Central memory CD4-positive, alpha-beta T cell (primary cell): ENCODE measurements around the gene B3GALNT2.
"Not testable (repeated sequence)": the region's sequence is repeated elsewhere in the genome, so short reads cannot be mapped to it uniquely, and the experiment has no call there.

Source experiments
- DNase-seq: peaks from one replicate; pipeline ENCODE4 v3.0.0; 2022
- total RNA-seq, 3 experiments: gene quantifications; one replicate each; lab custom pipeline; 2026; lab: John Stamatoyannopoulos, UW

The B3GALNT2 gene
- total RNA-seq = 17.2 to 35.8 (median 32.5) reads per million in 3 experiments

GRCh38 chr1:235504122-235504493 lies at the start of gene B3GALNT2:
Gene B3GALNT2, minus strand, starts transcription at chr1:235504452. Its CDS starts 200 bp downstream, at chr1:235504252.
- DNase-seq = no peak

DNA sequence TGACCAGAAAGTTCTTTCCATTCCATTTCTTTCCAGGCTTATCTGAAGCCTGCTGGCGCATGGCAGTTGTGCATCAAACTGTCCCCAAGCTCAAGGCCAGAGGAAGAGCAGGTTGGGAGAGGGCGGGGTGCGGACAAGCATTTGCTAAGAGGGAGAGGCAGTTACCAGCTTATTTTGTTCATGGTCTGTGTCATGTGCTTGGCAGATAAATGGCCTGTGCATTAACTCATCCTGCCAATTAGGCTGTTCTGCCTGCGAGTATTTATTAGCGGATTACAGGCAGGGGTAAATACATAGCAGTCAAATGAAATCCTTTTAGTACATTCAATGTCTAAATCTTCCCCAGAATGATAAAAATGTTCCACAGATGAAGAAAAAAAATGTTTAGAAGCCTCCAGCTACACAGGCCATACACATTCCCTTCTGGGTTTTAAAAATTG lies 48.9 kb upstream of the B3GALNT2 start:
- no peak for DNase-seq

- no peak for DNase-seq
These were observed 48.0 kb upstream of the B3GALNT2 start for GRCh38 chr1:235552146-235552716.

DNA sequence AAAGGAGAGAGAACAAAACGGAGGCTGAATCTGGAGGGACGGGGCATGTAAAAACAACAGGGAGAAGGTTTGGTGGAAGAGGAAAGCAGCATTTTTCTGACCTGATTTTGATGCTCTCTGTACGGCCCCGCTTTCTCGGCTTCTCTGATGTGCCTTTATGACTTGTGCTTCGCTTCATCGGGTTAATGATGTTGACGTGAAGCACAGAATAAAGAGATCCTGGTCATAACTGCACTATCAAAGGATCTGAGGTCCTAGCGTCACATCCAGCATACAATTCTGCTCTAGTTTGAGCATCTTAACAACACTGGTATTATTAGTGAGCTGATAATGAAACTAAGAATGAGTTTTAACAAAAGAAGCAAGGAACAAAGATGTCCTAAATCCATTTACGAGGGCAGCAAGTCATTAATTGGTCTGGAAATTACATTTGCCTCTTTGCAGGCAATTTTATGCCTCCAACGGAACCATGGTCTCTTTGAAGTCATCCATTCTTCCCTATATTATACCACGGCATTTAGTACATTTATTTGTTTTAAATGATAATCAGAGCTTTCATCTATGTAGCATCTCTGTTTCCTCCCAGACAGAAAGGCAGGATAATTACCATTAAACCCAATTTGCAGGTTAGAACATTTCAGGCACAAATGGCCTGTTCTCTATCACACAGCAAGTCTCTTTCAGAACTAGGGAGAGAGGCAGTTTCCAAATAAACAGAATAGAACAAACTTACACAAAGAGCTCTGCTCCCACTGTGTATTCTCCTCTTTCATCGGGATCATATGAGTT lies 45.3 kb upstream of the B3GALNT2 start:
- DNase-seq = no peak

- not testable (repeated sequence) for DNase-seq
These were observed 42.3 kb upstream of the B3GALNT2 start for GRCh38 chr1:235546369-235547155.

DNA sequence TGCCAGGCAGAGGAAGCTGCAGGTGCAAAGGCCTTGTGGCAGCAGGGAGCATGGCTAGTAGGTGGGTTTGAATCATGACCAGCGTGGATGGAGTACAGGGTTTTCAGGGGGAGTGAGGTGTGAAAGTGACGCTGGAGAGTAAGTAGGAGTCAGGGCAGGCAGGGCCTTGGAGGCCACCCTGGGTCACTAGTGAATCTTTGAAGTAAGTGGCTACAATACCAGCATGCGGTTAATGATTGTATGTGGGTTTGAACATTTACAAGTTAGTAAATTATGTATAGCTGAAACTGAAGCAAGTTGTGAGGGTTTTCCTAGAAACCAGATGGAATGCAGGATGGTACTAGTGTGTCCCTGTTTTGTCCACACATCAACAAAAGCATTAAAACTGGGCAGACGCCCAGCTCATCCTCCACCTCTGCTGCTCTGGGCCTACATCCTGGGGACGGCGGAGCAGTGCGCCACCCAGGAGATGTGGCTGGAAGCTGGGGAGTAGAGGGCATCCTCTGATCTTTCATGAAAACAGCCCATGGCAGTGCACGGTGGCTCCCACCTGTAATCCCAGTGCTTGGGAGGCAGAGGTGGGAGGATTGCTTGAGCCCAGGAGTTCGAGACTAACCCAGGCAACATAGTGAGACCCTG lies 41.2 kb upstream of the B3GALNT2 start:
- DNase-seq = no peak

- not testable (repeated sequence) for DNase-seq
These were observed 38.6 kb upstream of the B3GALNT2 start for GRCh38 chr1:235542845-235543244.

GRCh38 chr1:235533476-235534168 lies 29.4 kb upstream of the B3GALNT2 start:
- DNase-seq = no peak

DNA sequence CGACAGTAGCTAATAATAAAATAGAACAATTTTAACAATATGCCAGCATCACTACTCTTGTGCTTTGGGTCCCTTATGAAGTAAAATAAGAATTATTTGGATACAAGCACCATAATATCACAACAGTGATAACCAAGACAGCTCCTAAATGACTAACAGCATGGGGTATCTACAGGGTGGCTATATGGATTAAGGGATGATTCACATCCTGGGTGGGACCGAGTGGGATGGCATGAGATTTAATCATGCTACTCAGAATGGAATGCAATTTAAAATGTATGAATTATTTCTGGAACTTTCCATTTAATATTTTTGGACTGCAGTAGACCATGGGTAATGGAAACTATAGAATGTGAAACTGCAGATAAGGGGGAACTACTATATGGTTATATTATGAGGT lies 28.1 kb upstream of the B3GALNT2 start:
- DNase-seq = no peak

- no peak for DNase-seq
These were observed 23.1 kb upstream of the B3GALNT2 start for GRCh38 chr1:235527196-235527814.

DNA sequence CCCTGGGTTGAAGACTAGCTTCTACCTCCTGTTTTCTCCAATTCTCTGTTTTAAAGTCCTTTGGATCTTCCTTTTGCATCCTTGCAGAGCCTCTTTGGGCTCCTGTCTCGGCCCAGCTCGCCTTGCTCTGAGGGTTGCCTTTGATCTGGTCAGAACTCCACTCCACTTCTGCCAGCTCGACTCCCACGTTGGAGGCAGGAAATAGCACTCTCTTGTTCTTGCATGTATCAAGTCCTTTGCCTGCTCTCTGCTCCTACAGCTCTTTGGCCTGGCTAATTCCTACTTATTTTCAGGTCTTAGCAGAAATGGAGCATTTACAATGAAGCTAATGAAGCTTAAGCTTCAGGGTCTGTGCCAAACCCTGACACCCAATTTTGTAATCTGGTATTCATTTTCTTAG lies 21.1 kb upstream of the B3GALNT2 start:
- DNase-seq = no peak

GRCh38 chr1:235516862-235517446 lies 12.7 kb upstream of the B3GALNT2 start:
- DNase-seq = no peak

DNA sequence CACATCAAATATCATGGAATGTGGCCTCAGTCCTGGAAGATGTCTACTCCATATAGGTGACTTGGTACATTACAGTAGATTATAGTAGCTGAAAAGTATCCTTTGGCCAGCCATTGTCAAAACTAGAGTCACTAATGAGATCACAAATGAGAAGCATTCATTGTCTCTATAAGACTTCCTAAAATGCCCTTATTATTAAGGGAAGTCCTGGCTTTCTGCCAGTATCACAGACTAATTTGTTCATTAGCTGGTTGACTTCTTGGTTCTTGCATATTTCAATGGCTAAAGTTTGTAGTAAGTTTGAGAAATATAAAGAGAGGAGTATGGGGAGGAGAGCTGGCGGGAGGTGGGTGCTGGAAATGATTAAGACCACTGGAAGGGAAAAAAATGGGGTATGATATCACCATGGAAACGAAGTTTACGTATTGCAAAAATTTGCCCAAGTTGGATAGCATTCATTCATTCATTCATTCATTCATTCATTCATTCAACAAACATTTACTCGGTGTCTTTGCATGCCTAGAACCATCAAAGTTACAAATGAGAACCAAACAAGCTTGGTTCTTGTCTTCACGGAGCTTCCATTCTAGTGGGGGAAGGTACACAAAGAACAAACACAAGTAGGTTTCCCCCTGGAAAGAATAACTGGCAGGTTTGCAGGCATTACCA lies 11.7 kb upstream of the B3GALNT2 start:
- DNase-seq = no peak

GRCh38 chr1:235513495-235514366 lies 9.5 kb upstream of the B3GALNT2 start:
- DNase-seq = peak; percentile 54

GRCh38 chr1:235511470-235512240 lies 7.4 kb upstream of the B3GALNT2 start:
- no peak for DNase-seq

- DNase-seq = no peak
These were observed 6.6 kb upstream of the B3GALNT2 start for GRCh38 chr1:235510823-235511222.

- DNase-seq = no peak
These were observed 3.4 kb upstream of the B3GALNT2 start for GRCh38 chr1:235507623-235508022.

- peak; percentile 99 for DNase-seq
These were observed 406 bp upstream of the B3GALNT2 start for GRCh38 chr1:235504494-235505222.
